Measurements from ENCODE around the gene CARS1.

- no peak for TF ChIP-seq POLR2AphosphoS5 (IDR thresholded peaks at IDR 0.05; ENCODE audit: low read depth, low read length)
- no peak for TF ChIP-seq SIN3A (IDR thresholded peaks at IDR 0.05; ENCODE audit: borderline replicate concordance, insufficient read depth, low read length)
- no peak for TF ChIP-seq TAF1 (IDR thresholded peaks at IDR 0.05; ENCODE audit: borderline replicate concordance, insufficient read depth, low read length)
Observed at GRCh38 chr11:3104961-3105790, 48.0 kb upstream of the CARS1 start.
